Neural progenitor cell (in vitro differentiated cells): Measurements from ENCODE around the gene LDLRAD2.

Experiments used
- EZH2 ChIP-seq: fragments of 200-600 bp; sonication (generic); IDR thresholded peaks from 2 replicates; pipeline ENCODE4 v1.6.1; 2017; ENCODE audit warnings: antibody characterized with exemption, mild to moderate bottlenecking, moderate library complexity
- EZH2phosphoT487 ChIP-seq: fragments of 200-600 bp; sonication (generic); IDR thresholded peaks from 2 replicates; pipeline ENCODE4 v1.6.1; 2017; ENCODE audit warnings: antibody characterized with exemption
- TF ChIP-seq, protein P1 (sequence below): fragments of 200-600 bp; sonication (generic); IDR thresholded peaks from 2 replicates; pipeline ENCODE4 v1.5.1; 2017; ENCODE audit warnings: antibody characterized with exemption, mild to moderate bottlenecking

DNA sequence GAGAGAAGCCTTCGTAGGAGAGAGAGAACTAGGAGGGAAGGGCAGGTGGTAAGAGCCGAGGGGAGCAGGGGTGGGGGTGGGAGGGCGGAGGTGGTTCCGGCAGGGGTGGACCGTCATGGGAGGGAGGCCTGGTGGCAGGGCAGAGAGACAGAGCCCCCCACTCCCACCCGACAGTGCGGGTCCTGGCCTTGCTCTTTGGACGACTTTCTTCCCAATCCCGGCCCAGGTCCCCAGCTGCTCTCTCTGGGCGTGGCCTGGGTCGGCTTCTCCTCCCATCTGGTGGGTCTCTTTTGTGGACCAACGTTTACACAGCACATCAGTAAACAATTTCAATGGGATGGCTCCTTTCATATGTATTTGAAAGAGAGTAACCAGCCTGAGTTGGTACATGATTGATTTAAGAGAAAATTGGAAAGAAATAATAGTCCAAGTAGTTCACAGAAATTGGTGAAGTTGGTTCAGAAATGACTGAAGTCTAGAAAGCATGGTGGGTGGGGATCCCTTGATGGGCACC lies 56.9 kb downstream of the LDLRAD2 start:
- TF ChIP-seq, protein P1, sequence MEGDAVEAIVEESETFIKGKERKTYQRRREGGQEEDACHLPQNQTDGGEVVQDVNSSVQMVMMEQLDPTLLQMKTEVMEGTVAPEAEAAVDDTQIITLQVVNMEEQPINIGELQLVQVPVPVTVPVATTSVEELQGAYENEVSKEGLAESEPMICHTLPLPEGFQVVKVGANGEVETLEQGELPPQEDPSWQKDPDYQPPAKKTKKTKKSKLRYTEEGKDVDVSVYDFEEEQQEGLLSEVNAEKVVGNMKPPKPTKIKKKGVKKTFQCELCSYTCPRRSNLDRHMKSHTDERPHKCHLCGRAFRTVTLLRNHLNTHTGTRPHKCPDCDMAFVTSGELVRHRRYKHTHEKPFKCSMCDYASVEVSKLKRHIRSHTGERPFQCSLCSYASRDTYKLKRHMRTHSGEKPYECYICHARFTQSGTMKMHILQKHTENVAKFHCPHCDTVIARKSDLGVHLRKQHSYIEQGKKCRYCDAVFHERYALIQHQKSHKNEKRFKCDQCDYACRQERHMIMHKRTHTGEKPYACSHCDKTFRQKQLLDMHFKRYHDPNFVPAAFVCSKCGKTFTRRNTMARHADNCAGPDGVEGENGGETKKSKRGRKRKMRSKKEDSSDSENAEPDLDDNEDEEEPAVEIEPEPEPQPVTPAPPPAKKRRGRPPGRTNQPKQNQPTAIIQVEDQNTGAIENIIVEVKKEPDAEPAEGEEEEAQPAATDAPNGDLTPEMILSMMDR, result no peak
- TF ChIP-seq EZH2 (no peak), EZH2phosphoT487 (no peak)
